Hepatocyte (in vitro differentiated cells): Measurements from ENCODE around the gene ELAVL2. TPM values are rescaled to one million over a fixed set of nuclear protein-coding genes. Genes with fewer than 3 reads are reported as not detected.

Experiments
- DNase-seq: peaks from one replicate; pipeline ENCODE4 v3.0.0-alpha.2; 2016; ENCODE audit warnings: low spot score
- H2AFZ ChIP-seq: fragments of 200-600 bp; sonication (generic); 2 replicates; pipeline ENCODE4 v1.6.0; 2016; ENCODE audit warnings: antibody characterized with exemption, mild to moderate bottlenecking
- H3K27ac ChIP-seq: fragments of 200-600 bp; sonication (generic); 2 replicates; pipeline ENCODE4 v1.5.1; 2016; ENCODE audit warnings: mild to moderate bottlenecking
- H3K27me3 ChIP-seq: fragments of 200-600 bp; sonication (generic); 2 replicates; pipeline ENCODE4 v1.6.1; 2016
- H3K36me3 ChIP-seq: fragments of 200-600 bp; sonication (generic); replicated peaks from 2 replicates; pipeline ENCODE4 v1.5.1; 2016; ENCODE audit warnings: low read depth; ENCODE audit not compliant: insufficient read depth
- H3K4me1 ChIP-seq: fragments of 200-600 bp; sonication (generic); 2 replicates; pipeline ENCODE4 v1.5.1; 2016; ENCODE audit warnings: mild to moderate bottlenecking, moderate library complexity; ENCODE audit not compliant: insufficient read depth
- H3K4me2 ChIP-seq: fragments of 200-600 bp; sonication (generic); 2 replicates; pipeline ENCODE4 v1.6.0; 2016
- H3K4me3 ChIP-seq: fragments of 200-600 bp; sonication (generic); 2 replicates; pipeline ENCODE4 v1.5.1; 2016; ENCODE audit warnings: mild to moderate bottlenecking
- H3K79me2 ChIP-seq: fragments of 200-600 bp; sonication (generic); 2 replicates; pipeline ENCODE4 v1.6.0; 2017; ENCODE audit warnings: mild to moderate bottlenecking
- H3K9me2 ChIP-seq: fragments of 200-600 bp; sonication (generic); replicated peaks from 2 replicates; pipeline ENCODE4 v1.6.0; 2017; ENCODE audit warnings: mild to moderate bottlenecking; ENCODE audit not compliant: insufficient read depth
- H3K9me3 ChIP-seq: fragments of 200-600 bp; sonication (generic); 2 replicates; pipeline ENCODE4 v1.5.1; 2016; ENCODE audit warnings: low read depth, mild to moderate bottlenecking
- H4K20me1 ChIP-seq: fragments of 200-600 bp; sonication (generic); 2 replicates; pipeline ENCODE4 v1.6.0; 2016; ENCODE audit warnings: mild to moderate bottlenecking; ENCODE audit not compliant: insufficient read depth, poor library complexity, severe bottlenecking
- EZH2 ChIP-seq: fragments of 200-600 bp; sonication (generic); IDR thresholded peaks from 2 replicates; pipeline ENCODE4 v1.6.1; 2016; ENCODE audit warnings: antibody characterized with exemption, mild to moderate bottlenecking, borderline replicate concordance
- EZH2phosphoT487 ChIP-seq: fragments of 200-600 bp; sonication (generic); IDR thresholded peaks from one replicate; pipeline ENCODE4 v1.6.1; 2018; ENCODE audit warnings: antibody characterized with exemption, mild to moderate bottlenecking, low read depth, moderate library complexity; ENCODE audit not compliant: unreplicated experiment, severe bottlenecking
- WGBS: methylation state at CpG from one replicate; pipeline ENCODE4 v1.1.6; 2016; ENCODE audit warnings: low lambda C conversion rate; ENCODE audit errors: missing lambda C conversion rate; 5-methylcytosine and 5-hydroxymethylcytosine counted together
- polyA plus RNA-seq: library from polyadenylated mRNA; unstranded; fragments of >200 nt; fragmentation: Nextera tagmentation; extraction: Ambion mirVana; gene quantifications from 2 replicates; pipeline ENCODE4 v1.2.1, GENCODE V29; 2016
- total RNA-seq: library from RNA; depleted of rRNA; stranded (reverse); fragments of >200 nt; gene quantifications from 2 replicates; pipeline ENCODE4 v1.2.3, GENCODE V29; 2014
- TF ChIP-seq, protein P1 (sequence below): fragments of 200-600 bp; sonication (generic); IDR thresholded peaks from 2 replicates; pipeline ENCODE4 v1.5.1; 2016; ENCODE audit warnings: antibody characterized with exemption, mild to moderate bottlenecking; ENCODE audit not compliant: poor library complexity

The ELAVL2 gene
- total and polyA plus RNA-seq, 2 experiments from 2014 or later = 0.93 TPM; not detected in 1

DNA sequence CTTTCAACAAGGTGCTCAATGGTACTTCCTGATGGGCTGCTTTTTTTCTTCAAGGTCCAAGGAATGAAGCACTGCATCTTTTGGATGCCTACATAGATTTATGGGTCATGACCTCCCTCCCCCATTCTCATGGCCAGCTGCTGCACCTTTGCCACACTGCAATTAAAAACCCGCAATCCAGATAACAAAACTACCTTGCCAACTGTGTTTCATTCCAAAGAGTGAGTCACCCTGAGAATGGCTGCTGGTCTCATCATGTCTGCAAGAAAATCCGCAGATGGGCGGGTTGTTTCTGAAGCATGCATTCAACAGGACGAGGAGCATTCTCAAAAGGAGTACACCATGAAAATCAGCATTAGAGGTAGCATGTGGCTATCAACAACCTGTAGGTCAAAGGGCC, 139.8 kb downstream of the ELAVL2 start:
- Histone ChIP-seq H3K4me2 (no peak overlapping the region), H4K20me1 (no peaks in the 10 kb centered on the region), H3K27ac (no peak overlapping the region), H3K9me2 (no peaks in the 10 kb centered on the region), H3K79me2 (no peaks in the 10 kb centered on the region), H3K4me1 (no peaks in the 10 kb centered on the region), H3K4me3 (no peak overlapping the region), H3K36me3 (no peaks in the 10 kb centered on the region), H2AFZ (no peak overlapping the region), H3K27me3 (no peaks in the 10 kb centered on the region), H3K9me3 (no peaks in the 10 kb centered on the region)
- no peak for DNase-seq
- TF ChIP-seq, protein P1, sequence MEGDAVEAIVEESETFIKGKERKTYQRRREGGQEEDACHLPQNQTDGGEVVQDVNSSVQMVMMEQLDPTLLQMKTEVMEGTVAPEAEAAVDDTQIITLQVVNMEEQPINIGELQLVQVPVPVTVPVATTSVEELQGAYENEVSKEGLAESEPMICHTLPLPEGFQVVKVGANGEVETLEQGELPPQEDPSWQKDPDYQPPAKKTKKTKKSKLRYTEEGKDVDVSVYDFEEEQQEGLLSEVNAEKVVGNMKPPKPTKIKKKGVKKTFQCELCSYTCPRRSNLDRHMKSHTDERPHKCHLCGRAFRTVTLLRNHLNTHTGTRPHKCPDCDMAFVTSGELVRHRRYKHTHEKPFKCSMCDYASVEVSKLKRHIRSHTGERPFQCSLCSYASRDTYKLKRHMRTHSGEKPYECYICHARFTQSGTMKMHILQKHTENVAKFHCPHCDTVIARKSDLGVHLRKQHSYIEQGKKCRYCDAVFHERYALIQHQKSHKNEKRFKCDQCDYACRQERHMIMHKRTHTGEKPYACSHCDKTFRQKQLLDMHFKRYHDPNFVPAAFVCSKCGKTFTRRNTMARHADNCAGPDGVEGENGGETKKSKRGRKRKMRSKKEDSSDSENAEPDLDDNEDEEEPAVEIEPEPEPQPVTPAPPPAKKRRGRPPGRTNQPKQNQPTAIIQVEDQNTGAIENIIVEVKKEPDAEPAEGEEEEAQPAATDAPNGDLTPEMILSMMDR = no peak
- no peak for TF ChIP-seq EZH2phosphoT487
- TF ChIP-seq EZH2 = no peak
- 64% methylated on average over 4 of the region's 4 CpGs for WGBS

DNA sequence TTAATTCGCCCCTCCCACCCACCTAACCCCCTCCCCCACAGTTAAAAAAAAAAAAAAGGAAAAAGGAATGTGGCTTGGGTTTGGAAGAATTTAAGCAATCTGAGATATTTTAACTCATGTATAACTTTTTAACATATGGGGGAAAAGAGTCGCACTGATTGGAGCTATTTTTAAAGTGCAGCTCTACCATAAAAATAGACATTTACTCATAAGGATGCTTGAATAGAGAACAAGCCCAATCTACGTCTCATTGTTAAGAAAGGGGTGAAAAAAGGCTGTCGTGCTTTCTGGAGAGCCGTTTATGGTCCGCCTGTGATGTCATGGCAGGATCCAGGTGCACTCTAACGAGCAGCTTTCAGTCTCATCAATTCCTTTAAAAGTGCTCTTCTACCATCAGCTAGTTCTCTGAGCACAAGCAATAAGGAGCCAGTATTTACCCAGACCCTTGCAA, 142.4 kb downstream of the ELAVL2 start:
- H3K4me1 ChIP-seq = no peaks in the 10 kb centered on the region
- H3K27ac ChIP-seq = no peak overlapping the region
- no peak overlapping the region for H3K4me2 ChIP-seq
- TF ChIP-seq, protein P1 = no peak
- TF ChIP-seq EZH2phosphoT487 (no peak), EZH2 (no peak)
- H3K9me2 ChIP-seq = no peaks in the 10 kb centered on the region
- no peak overlapping the region for H2AFZ ChIP-seq
- 65% methylated on average over 6 of the region's 7 CpGs for WGBS
- H3K4me3 ChIP-seq = no peak overlapping the region
- H3K36me3 ChIP-seq = no peaks in the 10 kb centered on the region
- no peaks in the 10 kb centered on the region for H3K9me3 ChIP-seq
- H3K27me3 ChIP-seq = no peaks in the 10 kb centered on the region
- no peaks in the 10 kb centered on the region for H3K79me2 ChIP-seq
- no peak for DNase-seq
- no peaks in the 10 kb centered on the region for H4K20me1 ChIP-seq

DNA sequence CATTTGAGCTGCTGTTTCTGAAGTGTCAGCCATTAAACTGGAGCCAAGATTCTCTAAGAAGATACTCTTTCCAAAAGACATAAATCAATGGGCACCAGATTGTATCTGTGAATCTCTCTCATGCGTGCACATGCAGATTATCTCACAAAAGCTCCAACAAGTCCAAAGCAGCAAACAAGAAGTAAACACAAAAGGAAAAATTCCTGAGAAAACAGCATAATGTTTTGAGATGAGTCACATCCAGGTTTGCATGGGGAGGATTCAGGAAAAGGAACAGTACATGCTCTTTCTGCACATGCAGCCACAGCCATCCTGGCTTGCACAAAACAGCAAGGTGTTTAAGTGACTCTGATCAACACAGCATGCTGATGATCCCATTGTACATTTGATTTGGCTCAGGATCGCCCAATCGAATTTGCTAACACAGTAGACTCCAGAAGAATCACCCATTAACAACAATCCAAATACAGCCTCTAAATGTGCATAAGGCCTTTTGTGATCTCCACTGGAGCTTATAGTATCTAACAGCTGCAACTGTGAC, 143.1 kb downstream of the ELAVL2 start:
- Histone ChIP-seq H3K4me1 (no peaks in the 10 kb centered on the region), H3K79me2 (no peaks in the 10 kb centered on the region), H3K4me2 (no peak overlapping the region), H3K36me3 (no peaks in the 10 kb centered on the region), H2AFZ (no peak overlapping the region), H3K9me2 (no peaks in the 10 kb centered on the region), H3K4me3 (no peak overlapping the region), H4K20me1 (no peaks in the 10 kb centered on the region), H3K27me3 (no peaks in the 10 kb centered on the region), H3K9me3 (no peaks in the 10 kb centered on the region), H3K27ac (no peak overlapping the region)
- DNase-seq = no peak
- WGBS = 79% methylated on average over 3 of the region's 3 CpGs
- no peak for TF ChIP-seq EZH2phosphoT487
- TF ChIP-seq, protein P1 = no peak
